HepG2 (cell line): Measurements from ENCODE around the gene KCNB1. TPM values are rescaled to one million over a fixed set of nuclear protein-coding genes. Genes with fewer than 3 reads are reported as not detected.

ENCODE experiments used
- ATAC-seq: fragments of 200-7000 bp; cut with Tn5 transposase; 3 replicates; pipeline ENCODE4 v1.9.1; 2020; ENCODE audit warnings: mild to moderate bottlenecking, moderate library complexity
- BruUV-seq: library from RNA; stranded (reverse); fragments of 400-500 nt; replicated peaks from 2 replicates; lab custom pipeline; 2021; lab: Mats Ljungman, UMichigan
- CTCF ChIA-PET: fragments of 300-600 bp; formaldehyde crosslinking; extraction: SDS; loops from one replicate; lab custom pipeline; 2021; ENCODE audit warnings: low total read pairs, inconsistent platforms, low intra/inter-chr PET ratio; lab: Yijun Ruan, JAX
- POLR2A ChIA-PET: fragments of 350-600 bp; sonication (Branson Sonifier 250); formaldehyde crosslinking; loops from one replicate; lab custom pipeline; 2020; ENCODE audit warnings: antibody characterized with exemption, inconsistent platforms; lab: Yijun Ruan, JAX
- DNase-seq: peaks from one replicate; pipeline ENCODE4 v3.0.0-alpha.2; 2015; ENCODE audit warnings: low spot score
- FAIRE-seq: peaks from 3 replicates; lab custom pipeline; 2011; peaks lifted over from hg19 to GRCh38; lab: Jason Lieb, UNC
- H2AFZ ChIP-seq: one replicate; pipeline ENCODE4 v1.6.1; 2011; ENCODE audit warnings: low read length, inconsistent platforms
- H3K27ac ChIP-seq: fragments of 300-600 bp; 3 replicates; pipeline ENCODE4 v1.8.0; 2011; ENCODE audit warnings: mixed run types, mild to moderate bottlenecking, mixed read lengths, low read length, inconsistent platforms; ENCODE audit not compliant: insufficient read depth; ENCODE audit errors: extremely low read length
- H3K27me3 ChIP-seq, 2 experiments: fragments of 200-600 bp in 1 of 2; 2 replicates in 1 of 2; 3 replicates in 1 of 2; pipeline versions ENCODE4 v1.6.0 to v1.8.0; 2011; ENCODE audit warnings: low read length in 2 of 2, mild to moderate bottlenecking in 2 of 2, moderate library complexity in 2 of 2, inconsistent platforms in 1 of 2; ENCODE audit not compliant: insufficient read depth in 2 of 2, control insufficient read depth in 1 of 2
- H3K36me3 ChIP-seq, 2 experiments: fragments of 200-600 bp in 1 of 2; replicated peaks in 1 of 2; 2 replicates in 1 of 2; 3 replicates in 1 of 2; pipeline versions ENCODE4 v1.5.1 to v1.8.0; 2011; ENCODE audit warnings: low read length in 2 of 2, inconsistent platforms in 1 of 2; ENCODE audit not compliant: insufficient read depth in 2 of 2, control insufficient read depth in 1 of 2
- H3K4me1 ChIP-seq: 2 replicates; pipeline ENCODE4 v1.5.1; 2012; ENCODE audit warnings: low read length, inconsistent platforms; ENCODE audit not compliant: insufficient read depth
- H3K4me2 ChIP-seq: 2 replicates; pipeline ENCODE4 v1.6.0; 2011; ENCODE audit warnings: low read depth, low read length, inconsistent platforms
- H3K4me3 ChIP-seq, 3 experiments: fragments of 200-600 bp in 1 of 3; sonication (generic), shearing (Covaris generic) in 1 of 3; replicated peaks in 1 of 3; 2 replicates each; pipeline ENCODE4 v1.5.1; 2011 to 2016; ENCODE audit warnings: low read length in 3 of 3, inconsistent platforms in 2 of 3, low read depth in 2 of 3, mild to moderate bottlenecking in 2 of 3, control low read depth in 1 of 3, mixed read lengths in 1 of 3; ENCODE audit not compliant: insufficient read depth in 1 of 3
- H3K79me2 ChIP-seq: one replicate; pipeline ENCODE4 v1.6.1; 2011; ENCODE audit warnings: low read length, inconsistent platforms; ENCODE audit not compliant: insufficient read depth
- H3K9ac ChIP-seq: 2 replicates; pipeline ENCODE4 v1.6.0; 2011; ENCODE audit warnings: mild to moderate bottlenecking, low read depth, low read length, inconsistent platforms; ENCODE audit not compliant: insufficient read depth
- H3K9me3 ChIP-seq: 2 replicates; pipeline ENCODE4 v1.5.1; 2012; ENCODE audit warnings: mild to moderate bottlenecking, low read length
- H4K20me1 ChIP-seq: 2 replicates; pipeline ENCODE4 v1.6.0; 2011; ENCODE audit warnings: inconsistent platforms, mild to moderate bottlenecking, low read length, moderate library complexity; ENCODE audit not compliant: insufficient read depth
- CEBPB ChIP-seq: IDR thresholded peaks from 2 replicates; pipeline ENCODE4 v1.6.1; 2011; ENCODE audit warnings: low read depth, low read length, improper control_type of control experiment, borderline replicate concordance
- CEBPG ChIP-seq: IDR thresholded peaks from 2 replicates; pipeline ENCODE4 v1.6.1; 2016
- MBD4 ChIP-seq: IDR thresholded peaks from 2 replicates; pipeline ENCODE4 v1.6.1; 2012; ENCODE audit warnings: low read length, inconsistent platforms, borderline replicate concordance
- NFE2 ChIP-seq: sonication (generic); formaldehyde crosslinking; IDR thresholded peaks from 2 replicates; pipeline ENCODE4 v1.4.0; 2020; ENCODE audit warnings: missing genetic modification reagents
- PBX3 ChIP-seq: sonication (generic); formaldehyde crosslinking; IDR thresholded peaks from 2 replicates; pipeline ENCODE4 v1.8.1; 2023; ENCODE audit warnings: missing genetic modification reagents, inconsistent platforms, borderline replicate concordance
- PHF21A ChIP-seq: sonication (generic); formaldehyde crosslinking; IDR thresholded peaks from 2 replicates; pipeline ENCODE4 v1.5.0; 2020; ENCODE audit warnings: mild to moderate bottlenecking, missing genetic modification reagents
- SSRP1 ChIP-seq: IDR thresholded peaks from 2 replicates; pipeline ENCODE4 v1.6.1; 2016; ENCODE audit warnings: control low read depth
- ZNF274 ChIP-seq: sonication (generic); formaldehyde crosslinking; IDR thresholded peaks from 2 replicates; pipeline ENCODE4 v1.5.1; 2020; ENCODE audit warnings: mild to moderate bottlenecking, missing genetic modification reagents
- ZNF276 ChIP-seq: sonication (generic); formaldehyde crosslinking; IDR thresholded peaks from 2 replicates; pipeline ENCODE4 v1.4.0; 2020; ENCODE audit warnings: mild to moderate bottlenecking, low read depth, missing genetic modification reagents
- ZNF333 ChIP-seq: sonication (generic); formaldehyde crosslinking; IDR thresholded peaks from 2 replicates; pipeline ENCODE4 v1.4.0; 2020; ENCODE audit warnings: mild to moderate bottlenecking, missing genetic modification reagents, borderline replicate concordance
- ZNF629 ChIP-seq: sonication (generic); formaldehyde crosslinking; conservative IDR thresholded peaks from 2 replicates; pipeline ENCODE4 v1.5.0; 2020; ENCODE audit warnings: missing genetic modification reagents
- WGBS: methylation state at CpG from one replicate; pipeline ENCODE4 v1.1.6; 2017; ENCODE audit warnings: low lambda C conversion rate; 5-methylcytosine and 5-hydroxymethylcytosine counted together
- in situ Hi-C: cut with HindIII; loops from 2 replicates; pipeline ENCODE4 v1.10.0; 2017; ENCODE audit warnings: low pct_unique_long_range_greater_than_20kb; ENCODE audit not compliant: extremely low pct_ligation_motif_present
- intact Hi-C: fragments of 100-400 bp; cut with micrococcal nuclease; formaldehyde crosslinking; loops from one replicate; pipeline ENCODE4 v1.10.0; 2022; ENCODE audit not compliant: unreplicated experiment
- polyA plus RNA-seq, 8 experiments: library from polyadenylated mRNA; depleted of rRNA in 3 of 8; stranded (reverse) in 7 of 8; unstranded in 1 of 8; fragments of >200 nt; fragmentation: Illumina TruSeq in 4 of 8; extraction: Trizol in 4 of 8; gene quantifications; 2 replicates each; pipeline versions ENCODE4 v1.2.1 to v1.2.3, GENCODE V29; 2011 to 2016; ENCODE audit warnings: low read depth in 4 of 8, missing spikeins in 1 of 8, mixed read lengths in 1 of 8; ENCODE audit not compliant: insufficient read depth in 1 of 8
- total RNA-seq, 5 experiments: library from RNA; depleted of rRNA; stranded (reverse); fragments of >200 nt; fragmentation: Illumina TruSeq; extraction: Trizol; gene quantifications; 2 replicates each; pipeline ENCODE4 v1.2.3, GENCODE V29; 2016; ENCODE audit warnings: low read depth in 1 of 5
- TF ChIP-seq, protein P1 (sequence below): sonication (generic); formaldehyde crosslinking; IDR thresholded peaks from 2 replicates; pipeline ENCODE4 v1.5.1; 2020; ENCODE audit warnings: mild to moderate bottlenecking, missing genetic modification reagents

Gene KCNB1
- total and polyA plus RNA-seq, 2 of the 13 experiments (the other 11 are each of a cell fraction or from before 2014, with no cell fraction given) = 0.02 TPM; not detected in 1

DNA sequence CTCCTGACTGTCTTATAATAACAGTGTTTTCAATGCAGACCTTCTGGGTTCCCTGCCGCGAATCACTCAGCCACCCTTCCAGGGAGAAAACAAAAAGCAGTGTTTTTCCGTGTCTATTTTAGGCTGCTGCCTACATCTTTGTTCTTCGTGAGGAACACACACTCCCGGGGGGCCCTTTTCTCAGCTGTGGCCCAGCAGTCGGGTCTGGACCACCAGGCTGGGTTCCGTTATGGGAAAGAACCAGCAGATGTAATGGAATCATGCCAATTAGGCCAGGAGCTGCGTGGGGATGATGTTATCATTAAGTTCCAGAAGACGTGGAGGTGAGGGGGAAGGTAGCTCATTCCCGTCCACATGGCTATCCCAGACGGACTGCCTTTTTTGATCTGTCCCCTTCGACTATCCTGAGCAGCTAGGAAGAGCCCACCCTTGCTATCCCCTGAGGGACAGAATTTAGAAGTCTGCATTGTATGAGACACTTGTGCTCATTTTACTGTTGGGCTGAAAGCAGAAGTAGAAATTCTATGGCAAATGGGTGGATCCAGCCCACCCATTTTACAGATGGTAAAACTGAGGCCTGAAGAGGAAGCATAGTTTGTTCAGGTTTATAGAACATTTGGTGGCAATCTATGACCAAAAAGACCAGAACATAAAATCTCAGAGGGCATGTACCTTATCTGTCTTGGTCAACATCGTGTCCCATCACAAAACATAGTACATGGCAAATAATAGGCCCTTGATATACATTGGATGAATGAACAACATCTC lies 54.5 kb downstream of the KCNB1 start:
- BruUV-seq = no TSS peak
- TF ChIP-seq SSRP1 (no peak), PBX3 (CRISPR knock-in tag) (no peak), PHF21A (CRISPR knock-in tag) (no peak), ZNF629 (CRISPR knock-in tag) (peak; percentile 83), NFE2 (CRISPR knock-in tag) (no peak)
- H3K9me3 ChIP-seq = no peaks in the 10 kb centered on the region
- H3K79me2 ChIP-seq = no peaks in the 10 kb centered on the region
- ATAC-seq = no peak
- no peak overlapping the region for H3K4me3 ChIP-seq
- no peak overlapping the region for H3K9ac ChIP-seq
- DNase-seq = no peak
- FAIRE-seq = no peak
- intact Hi-C loops = no loop called here
- H3K27ac ChIP-seq = no peak overlapping the region
- CTCF ChIA-PET = no interaction called here
- no peak overlapping the region for H3K4me2 ChIP-seq
- POLR2A ChIA-PET = no interaction called here
- H3K4me1 ChIP-seq = no peaks in the 10 kb centered on the region
- in situ Hi-C loops = no loop called here
- no peak overlapping the region for H2AFZ ChIP-seq
- WGBS = 21% methylated on average over 13 of the region's 13 CpGs
- no peaks in the 10 kb centered on the region for H3K36me3 ChIP-seq
- peaks cover 1 to 7% of the 10 kb centered on the region in 2 experiments; a peak in 1 of 5 replicates for H3K27me3 ChIP-seq
- no peaks in the 10 kb centered on the region for H4K20me1 ChIP-seq

DNA sequence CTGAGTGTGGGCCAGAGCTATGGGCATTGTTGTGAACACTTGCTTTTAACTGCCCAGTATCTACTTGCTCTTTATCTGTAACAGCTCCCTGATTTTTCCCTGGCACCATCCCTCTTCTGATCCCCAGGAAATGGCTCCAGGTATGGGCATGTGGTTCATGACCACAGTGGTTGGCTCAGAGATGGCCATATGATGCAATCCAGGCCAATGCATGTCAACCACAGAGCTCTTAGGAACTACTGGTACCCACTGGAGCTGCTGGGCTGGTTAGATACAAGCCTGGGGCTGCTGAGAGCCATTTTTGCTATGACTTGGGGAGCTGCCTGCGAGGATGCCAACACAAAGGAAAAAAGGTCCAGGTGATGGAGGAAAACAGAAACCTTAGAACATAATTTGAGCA lies 55.6 kb downstream of the KCNB1 start:
- H3K9me3 ChIP-seq = no peaks in the 10 kb centered on the region
- no peaks in the 10 kb centered on the region for H4K20me1 ChIP-seq
- H3K4me2 ChIP-seq = no peak overlapping the region
- BruUV-seq = no TSS peak
- no peak overlapping the region for H3K27ac ChIP-seq
- H3K27me3 ChIP-seq = peaks cover 1 to 6% of the 10 kb centered on the region in 2 experiments; a peak in 1 of 5 replicates
- H3K9ac ChIP-seq = no peak overlapping the region
- H3K4me1 ChIP-seq = no peaks in the 10 kb centered on the region
- no peak overlapping the region for H2AFZ ChIP-seq
- CTCF ChIA-PET = no interaction called here
- H3K4me3 ChIP-seq = no peak overlapping the region
- no peak for DNase-seq
- no peaks in the 10 kb centered on the region for H3K79me2 ChIP-seq
- H3K36me3 ChIP-seq = no peaks in the 10 kb centered on the region
- intact Hi-C loops (no loop called here), in situ Hi-C loops (no loop called here)
- no peak for FAIRE-seq
- POLR2A ChIA-PET = no interaction called here
- 0% methylated on average over 1 of the region's 1 CpG for WGBS
- ATAC-seq = no peak
- peak; percentile 79 for TF ChIP-seq CEBPB
- TF ChIP-seq ZNF274 (CRISPR knock-in tag) = no peak
- 0 out of 2 replicates have a peak, but pooled peaks have one; percentile 10 for TF ChIP-seq CEBPG (CRISPR knock-in tag)
- TF ChIP-seq, protein P1, sequence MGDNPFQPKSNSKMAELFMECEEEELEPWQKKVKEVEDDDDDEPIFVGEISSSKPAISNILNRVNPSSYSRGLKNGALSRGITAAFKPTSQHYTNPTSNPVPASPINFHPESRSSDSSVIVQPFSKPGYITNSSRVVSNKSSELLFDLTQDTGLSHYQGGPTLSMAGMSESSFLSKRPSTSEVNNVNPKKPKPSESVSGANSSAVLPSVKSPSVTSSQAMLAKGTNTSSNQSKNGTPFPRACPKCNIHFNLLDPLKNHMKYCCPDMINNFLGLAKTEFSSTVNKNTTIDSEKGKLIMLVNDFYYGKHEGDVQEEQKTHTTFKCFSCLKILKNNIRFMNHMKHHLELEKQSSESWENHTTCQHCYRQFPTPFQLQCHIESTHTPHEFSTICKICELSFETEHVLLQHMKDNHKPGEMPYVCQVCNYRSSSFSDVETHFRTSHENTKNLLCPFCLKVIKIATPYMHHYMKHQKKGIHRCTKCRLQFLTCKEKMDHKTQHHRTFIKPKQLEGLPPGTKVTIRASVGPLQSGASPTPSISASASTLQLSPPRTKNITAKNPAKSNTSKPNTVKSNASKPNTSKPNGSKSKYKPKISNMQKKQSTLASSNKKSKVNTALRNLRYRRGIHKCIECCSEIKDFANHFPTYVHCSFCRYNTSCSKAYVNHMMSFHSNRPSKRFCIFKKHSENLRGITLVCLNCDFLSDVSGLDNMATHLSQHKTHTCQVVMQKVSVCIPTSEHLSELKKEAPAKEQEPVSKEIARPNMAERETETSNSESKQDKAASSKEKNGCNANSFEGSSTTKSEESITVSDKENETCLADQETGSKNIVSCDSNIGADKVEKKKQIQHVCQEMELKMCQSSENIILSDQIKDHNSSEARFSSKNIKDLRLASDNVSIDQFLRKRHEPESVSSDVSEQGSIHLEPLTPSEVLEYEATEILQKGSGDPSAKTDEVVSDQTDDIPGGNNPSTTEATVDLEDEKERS (CRISPR knock-in tag) = no peak
- no peak for TF ChIP-seq MBD4
- TF ChIP-seq ZNF333 (CRISPR knock-in tag) = no peak
- no peak for TF ChIP-seq ZNF276 (CRISPR knock-in tag)
